ENCODE data around the gene DCN. TPM values are rescaled to one million over a fixed set of nuclear protein-coding genes. Genes with fewer than 3 reads are reported as not detected.

DCN gene
- total RNA-seq, 1 donor from 2014 or later = 32.6 TPM

GRCh38 chr12:91106283-91106682 lies 76.3 kb downstream of the DCN start:
- FAIRE-seq = no peak

DNA sequence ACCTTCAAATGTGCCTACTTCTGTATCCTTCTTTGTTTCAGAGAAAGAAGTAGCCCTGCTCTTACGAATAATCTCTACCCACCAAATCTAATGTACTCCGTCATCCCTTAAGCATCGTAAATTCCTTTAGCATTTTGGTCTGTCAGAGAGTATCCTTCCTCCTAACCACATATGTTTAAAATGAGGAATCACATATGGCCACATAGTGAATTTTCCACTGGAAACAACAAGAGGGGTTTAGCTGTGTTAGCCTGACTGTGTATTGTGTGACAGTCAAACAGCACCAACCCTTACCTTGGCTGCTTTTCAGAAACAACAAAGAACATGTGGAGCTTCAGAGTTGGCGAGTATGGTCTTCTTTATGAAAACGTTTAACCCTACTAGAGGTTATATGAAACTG lies 76.8 kb downstream of the DCN start:
- no peaks in the 10 kb centered on the region for H3K27me3 ChIP-seq (ENCODE audit: control insufficient read depth, insufficient read depth, low read length)
- DNase-seq (ENCODE audit: low read depth) (no peak), FAIRE-seq (no peak)
- TF ChIP-seq, protein P1, sequence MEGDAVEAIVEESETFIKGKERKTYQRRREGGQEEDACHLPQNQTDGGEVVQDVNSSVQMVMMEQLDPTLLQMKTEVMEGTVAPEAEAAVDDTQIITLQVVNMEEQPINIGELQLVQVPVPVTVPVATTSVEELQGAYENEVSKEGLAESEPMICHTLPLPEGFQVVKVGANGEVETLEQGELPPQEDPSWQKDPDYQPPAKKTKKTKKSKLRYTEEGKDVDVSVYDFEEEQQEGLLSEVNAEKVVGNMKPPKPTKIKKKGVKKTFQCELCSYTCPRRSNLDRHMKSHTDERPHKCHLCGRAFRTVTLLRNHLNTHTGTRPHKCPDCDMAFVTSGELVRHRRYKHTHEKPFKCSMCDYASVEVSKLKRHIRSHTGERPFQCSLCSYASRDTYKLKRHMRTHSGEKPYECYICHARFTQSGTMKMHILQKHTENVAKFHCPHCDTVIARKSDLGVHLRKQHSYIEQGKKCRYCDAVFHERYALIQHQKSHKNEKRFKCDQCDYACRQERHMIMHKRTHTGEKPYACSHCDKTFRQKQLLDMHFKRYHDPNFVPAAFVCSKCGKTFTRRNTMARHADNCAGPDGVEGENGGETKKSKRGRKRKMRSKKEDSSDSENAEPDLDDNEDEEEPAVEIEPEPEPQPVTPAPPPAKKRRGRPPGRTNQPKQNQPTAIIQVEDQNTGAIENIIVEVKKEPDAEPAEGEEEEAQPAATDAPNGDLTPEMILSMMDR (IDR thresholded peaks at IDR 0.05; ENCODE audit: insufficient read depth, low read length, severe bottlenecking) = no peak
- H3K4me3 ChIP-seq (ENCODE audit: low read depth, low read length) = no peak overlapping the region
- H3K36me3 ChIP-seq (ENCODE audit: control insufficient read depth, insufficient read depth, low read length) = no peaks in the 10 kb centered on the region

More at GRCh38 chr12:91106283-91106682, 76.3 kb downstream of the DCN start:
- TF ChIP-seq, protein P1 (IDR thresholded peaks at IDR 0.05; ENCODE audit: insufficient read depth, low read length, severe bottlenecking) = no peak
- Histone ChIP-seq H3K4me3 (ENCODE audit: low read depth, low read length) (no peak overlapping the region), H3K27me3 (ENCODE audit: control insufficient read depth, insufficient read depth, low read length) (no peaks in the 10 kb centered on the region), H3K36me3 (ENCODE audit: control insufficient read depth, insufficient read depth, low read length) (no peaks in the 10 kb centered on the region)
- DNase-seq (ENCODE audit: low read depth) = no peak

DNA sequence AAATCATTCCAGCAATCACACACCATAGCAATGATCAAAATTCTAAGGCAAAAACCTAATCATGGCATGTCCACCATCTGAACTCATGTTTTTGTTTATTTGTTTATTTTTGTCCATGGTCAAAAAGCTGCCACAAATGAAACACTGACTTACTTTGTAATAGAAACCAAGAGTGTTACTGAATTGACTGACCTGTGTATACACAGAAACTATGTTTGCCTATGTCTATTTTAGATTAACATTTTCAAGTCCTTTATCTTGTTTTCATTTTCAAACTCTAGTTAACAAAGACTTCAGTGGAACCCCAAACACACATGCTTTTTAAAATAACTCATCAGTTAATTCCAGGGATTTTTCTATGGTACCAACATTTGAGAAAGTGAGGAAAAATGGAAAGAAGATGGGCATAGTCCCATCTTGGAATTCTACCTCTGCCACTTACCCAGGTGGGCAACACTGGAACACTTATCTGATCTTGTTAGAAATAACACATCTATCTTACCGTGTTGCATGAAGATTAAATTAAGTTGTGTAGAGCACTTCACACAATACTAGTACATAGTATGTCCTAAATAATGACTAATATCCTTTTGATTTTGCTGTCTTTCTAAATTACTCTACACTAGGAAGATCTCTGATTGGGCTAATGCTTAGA lies 77.7 kb downstream of the DCN start:
- DNase-seq (ENCODE audit: low read depth) (no peak), FAIRE-seq (no peak)
- Histone ChIP-seq H3K27me3 (ENCODE audit: control insufficient read depth, insufficient read depth, low read length) (no peaks in the 10 kb centered on the region), H3K36me3 (ENCODE audit: control insufficient read depth, insufficient read depth, low read length) (no peaks in the 10 kb centered on the region), H3K4me3 (ENCODE audit: low read depth, low read length) (no peak overlapping the region)
- TF ChIP-seq, protein P1 (IDR thresholded peaks at IDR 0.05; ENCODE audit: insufficient read depth, low read length, severe bottlenecking) = no peak

DNA sequence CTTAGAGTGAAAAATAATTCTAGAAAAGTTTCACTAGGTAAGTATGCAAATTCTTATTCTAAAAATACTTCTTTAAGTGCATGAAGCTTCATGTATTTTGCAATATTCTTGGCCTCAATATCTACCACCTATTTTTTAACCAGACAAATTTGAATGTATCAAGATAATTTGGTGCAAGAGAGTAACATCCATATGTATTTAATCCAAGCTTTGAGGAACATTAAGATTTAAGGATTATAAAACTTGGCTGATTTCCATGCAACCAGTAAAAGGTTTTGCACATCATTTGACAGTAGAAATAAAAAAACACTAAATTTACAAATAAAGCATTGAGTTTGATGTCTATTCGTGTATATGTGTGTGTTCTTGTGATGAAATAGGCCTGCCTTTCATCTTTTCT lies 79.0 kb downstream of the DCN start:
- Histone ChIP-seq H3K4me3 (ENCODE audit: low read depth, low read length) (no peak overlapping the region), H3K27me3 (ENCODE audit: control insufficient read depth, insufficient read depth, low read length) (peaks cover 2% of the 10 kb centered on the region), H3K36me3 (ENCODE audit: control insufficient read depth, insufficient read depth, low read length) (no peaks in the 10 kb centered on the region)
- FAIRE-seq (no peak), DNase-seq (ENCODE audit: low read depth) (no peak)
- TF ChIP-seq, protein P1 (IDR thresholded peaks at IDR 0.05; ENCODE audit: insufficient read depth, low read length, severe bottlenecking) = no peak

DNA sequence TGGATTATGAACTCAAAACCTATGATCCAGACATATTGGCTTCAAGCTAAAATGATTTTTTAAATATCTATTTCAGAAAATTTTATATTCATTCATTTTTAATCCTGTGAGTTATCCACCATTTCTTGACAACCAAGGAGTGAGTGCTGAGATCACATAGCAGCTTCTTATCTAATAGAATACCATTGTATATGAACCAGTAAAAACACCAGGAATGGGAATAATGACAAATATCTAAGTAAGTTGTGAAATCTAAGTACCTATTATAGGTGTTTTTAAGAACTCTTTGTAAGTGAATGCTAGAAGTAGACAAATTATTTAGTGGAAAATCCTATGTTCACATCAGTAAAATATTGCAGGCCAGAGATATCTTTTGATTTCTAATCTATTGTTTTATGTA lies 79.5 kb downstream of the DCN start:
- no peak for FAIRE-seq
- TF ChIP-seq, protein P1 (IDR thresholded peaks at IDR 0.05; ENCODE audit: insufficient read depth, low read length, severe bottlenecking) = no peak
- no peak overlapping the region for H3K4me3 ChIP-seq (ENCODE audit: low read depth, low read length)
- peaks cover 2% of the 10 kb centered on the region for H3K27me3 ChIP-seq (ENCODE audit: control insufficient read depth, insufficient read depth, low read length)
- H3K36me3 ChIP-seq (ENCODE audit: control insufficient read depth, insufficient read depth, low read length) = no peaks in the 10 kb centered on the region
- DNase-seq (ENCODE audit: low read depth) = no peak

GRCh38 chr12:91100906-91101305 lies 81.7 kb downstream of the DCN start:
- Histone ChIP-seq H3K36me3 (ENCODE audit: control insufficient read depth, insufficient read depth, low read length) (no peaks in the 10 kb centered on the region), H3K27me3 (ENCODE audit: control insufficient read depth, insufficient read depth, low read length) (peaks cover 2% of the 10 kb centered on the region), H3K4me3 (ENCODE audit: low read depth, low read length) (no peak overlapping the region)
- FAIRE-seq (no peak), DNase-seq (ENCODE audit: low read depth) (no peak)
- TF ChIP-seq, protein P1 (IDR thresholded peaks at IDR 0.05; ENCODE audit: insufficient read depth, low read length, severe bottlenecking) = no peak
